HepG2 (cell line): ENCODE measurements around the gene NF2. TPM values are rescaled to one million over a fixed set of nuclear protein-coding genes. Genes with fewer than 3 reads are reported as not detected.

ENCODE experiments used
- ATF7-NPFF ChIP-seq: sonication (generic); formaldehyde crosslinking; IDR thresholded peaks from 2 replicates; pipeline ENCODE4 v1.8.1; 2023; ENCODE audit warnings: mild to moderate bottlenecking, low read depth, missing genetic modification reagents, moderate library complexity
- HHEX ChIP-seq: IDR thresholded peaks from 2 replicates; pipeline ENCODE4 v1.6.1; 2016; ENCODE audit warnings: control low read depth
- KMT2B ChIP-seq: IDR thresholded peaks from 2 replicates; pipeline ENCODE4 v1.6.1; 2016; ENCODE audit warnings: missing genetic modification reagents, missing compliant biosample characterization
- MAFF ChIP-seq: IDR thresholded peaks from 2 replicates; pipeline ENCODE4 v1.6.1; 2011; ENCODE audit warnings: low read depth, low read length, improper control_type of control experiment
- MED1 ChIP-seq: sonication (generic); formaldehyde crosslinking; IDR thresholded peaks from 2 replicates; pipeline ENCODE4 v1.4.0; 2020; ENCODE audit warnings: missing genetic modification reagents
- PCBP1 ChIP-seq: fragments of 200-400 bp; formaldehyde crosslinking; IDR thresholded peaks from 2 replicates; pipeline ENCODE4 v1.6.1; 2017; ENCODE audit warnings: mild to moderate bottlenecking, low read depth, low read length, borderline replicate concordance
- POLR2AphosphoS2 ChIP-seq: IDR thresholded peaks from 2 replicates; pipeline ENCODE4 v1.6.1; 2011; ENCODE audit warnings: low read depth, low read length, improper control_type of control experiment
- SALL1 ChIP-seq: sonication (generic); formaldehyde crosslinking; IDR thresholded peaks from 2 replicates; pipeline ENCODE4 v1.8.0; 2022; ENCODE audit warnings: mild to moderate bottlenecking, missing genetic modification reagents
- STAT5B ChIP-seq: sonication (generic); formaldehyde crosslinking; IDR thresholded peaks from 2 replicates; pipeline ENCODE4 v1.4.0; 2020; ENCODE audit warnings: missing genetic modification reagents
- TGIF2 ChIP-seq: IDR thresholded peaks from 2 replicates; pipeline ENCODE4 v1.6.1; 2016; ENCODE audit warnings: control low read depth, missing compliant biosample characterization
- ZNF256 ChIP-seq: sonication (generic); formaldehyde crosslinking; conservative IDR thresholded peaks from 2 replicates; pipeline ENCODE4 v1.4.0; 2020; ENCODE audit warnings: missing genetic modification reagents
- ZNF329 ChIP-seq: sonication (generic); formaldehyde crosslinking; IDR thresholded peaks from 2 replicates; pipeline ENCODE4 v1.9.0; 2021; ENCODE audit warnings: low read depth, mild to moderate bottlenecking, missing genetic modification reagents
- ZNF333 ChIP-seq: sonication (generic); formaldehyde crosslinking; IDR thresholded peaks from 2 replicates; pipeline ENCODE4 v1.4.0; 2020; ENCODE audit warnings: mild to moderate bottlenecking, missing genetic modification reagents, borderline replicate concordance
- ZNF335 ChIP-seq: sonication (generic); formaldehyde crosslinking; IDR thresholded peaks from 2 replicates; pipeline ENCODE4 v1.4.0; 2020; ENCODE audit warnings: missing genetic modification reagents
- ZNF614 ChIP-seq: IDR thresholded peaks from 2 replicates; pipeline ENCODE4 v1.6.1; 2018; ENCODE audit warnings: missing biosample characterization, missing genetic modification reagents, inconsistent platforms, borderline replicate concordance
- ZNF776 ChIP-seq: sonication (generic); formaldehyde crosslinking; IDR thresholded peaks from 2 replicates; pipeline ENCODE4 v1.4.0; 2020; ENCODE audit warnings: mild to moderate bottlenecking, missing genetic modification reagents
- polyA plus RNA-seq, 8 experiments: library from polyadenylated mRNA; depleted of rRNA in 3 of 8; stranded (reverse) in 7 of 8; unstranded in 1 of 8; fragments of >200 nt; fragmentation: Illumina TruSeq in 4 of 8; extraction: Trizol in 4 of 8; gene quantifications; 2 replicates each; pipeline versions ENCODE4 v1.2.1 to v1.2.3, GENCODE V29; 2011 to 2016; ENCODE audit warnings: low read depth in 4 of 8, missing spikeins in 1 of 8, mixed read lengths in 1 of 8; ENCODE audit not compliant: insufficient read depth in 1 of 8
- total RNA-seq, 5 experiments: library from RNA; depleted of rRNA; stranded (reverse); fragments of >200 nt; fragmentation: Illumina TruSeq; extraction: Trizol; gene quantifications; 2 replicates each; pipeline ENCODE4 v1.2.3, GENCODE V29; 2016; ENCODE audit warnings: low read depth in 1 of 5
- TF ChIP-seq, protein P1 (sequence below): sonication (generic); formaldehyde crosslinking; conservative IDR thresholded peaks from 2 replicates; pipeline ENCODE4 v1.8.0; 2022; ENCODE audit warnings: mild to moderate bottlenecking, moderate library complexity, missing genetic modification reagents
- TF ChIP-seq, protein P2 (sequence below): IDR thresholded peaks from 2 replicates; pipeline ENCODE4 v1.6.1; 2016
- TF ChIP-seq, protein P3 (sequence below): sonication (generic); formaldehyde crosslinking; IDR thresholded peaks from 2 replicates; pipeline ENCODE4 v1.5.0; 2020; ENCODE audit warnings: mild to moderate bottlenecking, missing genetic modification reagents
- TF ChIP-seq, protein P4 (sequence below): sonication (generic); formaldehyde crosslinking; IDR thresholded peaks from 2 replicates; pipeline ENCODE4 v1.4.0; 2020; ENCODE audit warnings: missing genetic modification reagents, borderline replicate concordance

Gene NF2
- total and polyA plus RNA-seq, 2 of the 13 experiments (the other 11 are each of a cell fraction or from before 2014, with no cell fraction given) = 9.3 to 33.3 TPM

DNA sequence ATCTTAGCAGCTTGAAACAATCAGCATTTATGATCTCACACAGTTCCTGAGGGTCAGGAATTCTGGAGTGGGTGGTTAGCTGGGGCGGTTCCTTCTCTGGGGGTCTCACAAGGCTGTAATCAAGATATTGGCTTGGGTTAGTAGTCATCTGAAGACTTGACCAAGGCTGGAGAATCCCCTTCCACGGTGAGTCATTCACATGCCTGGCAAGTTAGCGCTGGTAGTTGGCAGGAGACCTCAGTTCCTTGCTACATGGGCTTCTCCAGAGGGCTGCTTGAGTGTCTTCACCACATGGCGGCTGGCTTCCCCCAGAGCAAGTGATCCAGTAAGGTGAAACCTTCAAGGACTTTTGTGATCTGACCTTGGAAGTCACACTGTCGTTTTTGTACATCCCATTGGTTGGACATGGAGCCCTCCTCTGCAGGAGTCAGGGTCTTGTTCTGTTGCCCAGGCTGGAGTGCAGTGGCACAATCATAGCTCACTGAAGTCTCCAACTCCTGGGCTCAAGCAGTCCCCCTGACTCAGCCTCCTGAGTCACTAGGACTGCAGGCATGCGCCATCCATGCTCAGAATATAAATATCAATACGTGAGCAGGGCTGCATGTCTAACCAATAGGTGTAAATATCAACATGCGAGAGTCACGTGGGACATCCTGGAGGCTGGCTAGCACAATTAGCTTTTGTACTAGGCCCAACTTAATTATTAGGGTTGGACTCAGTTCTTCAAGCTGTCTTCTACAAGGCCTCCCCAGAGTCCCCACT, 15.3 kb upstream of the NF2 start (continued):
- TF ChIP-seq, protein P1, sequence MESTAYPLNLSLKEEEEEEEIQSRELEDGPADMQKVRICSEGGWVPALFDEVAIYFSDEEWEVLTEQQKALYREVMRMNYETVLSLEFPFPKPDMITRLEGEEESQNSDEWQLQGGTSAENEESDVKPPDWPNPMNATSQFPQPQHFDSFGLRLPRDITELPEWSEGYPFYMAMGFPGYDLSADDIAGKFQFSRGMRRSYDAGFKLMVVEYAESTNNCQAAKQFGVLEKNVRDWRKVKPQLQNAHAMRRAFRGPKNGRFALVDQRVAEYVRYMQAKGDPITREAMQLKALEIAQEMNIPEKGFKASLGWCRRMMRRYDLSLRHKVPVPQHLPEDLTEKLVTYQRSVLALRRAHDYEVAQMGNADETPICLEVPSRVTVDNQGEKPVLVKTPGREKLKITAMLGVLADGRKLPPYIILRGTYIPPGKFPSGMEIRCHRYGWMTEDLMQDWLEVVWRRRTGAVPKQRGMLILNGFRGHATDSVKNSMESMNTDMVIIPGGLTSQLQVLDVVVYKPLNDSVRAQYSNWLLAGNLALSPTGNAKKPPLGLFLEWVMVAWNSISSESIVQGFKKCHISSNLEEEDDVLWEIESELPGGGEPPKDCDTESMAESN (CRISPR knock-in tag) = no peak
- TF ChIP-seq MAFF (no peak), ZNF335 (CRISPR knock-in tag) (no peak), SALL1 (CRISPR knock-in tag) (peak; percentile 64; the same call in 1 of the 2 replicates), HHEX (CRISPR knock-in tag) (no peak), KMT2B (no peak), TGIF2 (CRISPR knock-in tag) (0 out of 2 replicates have a peak, but pooled peaks have one; percentile 35), ZNF776 (CRISPR knock-in tag) (no peak), ZNF333 (CRISPR knock-in tag) (no peak), STAT5B (no peak), POLR2AphosphoS2 (no peak), ZNF614 (no peak), ZNF329 (CRISPR knock-in tag) (no peak), PCBP1 (no peak), ATF7-NPFF (CRISPR knock-in tag) (no peak), MED1 (CRISPR knock-in tag) (no peak), ZNF256 (CRISPR knock-in tag) (no peak)
- TF ChIP-seq, protein P2, sequence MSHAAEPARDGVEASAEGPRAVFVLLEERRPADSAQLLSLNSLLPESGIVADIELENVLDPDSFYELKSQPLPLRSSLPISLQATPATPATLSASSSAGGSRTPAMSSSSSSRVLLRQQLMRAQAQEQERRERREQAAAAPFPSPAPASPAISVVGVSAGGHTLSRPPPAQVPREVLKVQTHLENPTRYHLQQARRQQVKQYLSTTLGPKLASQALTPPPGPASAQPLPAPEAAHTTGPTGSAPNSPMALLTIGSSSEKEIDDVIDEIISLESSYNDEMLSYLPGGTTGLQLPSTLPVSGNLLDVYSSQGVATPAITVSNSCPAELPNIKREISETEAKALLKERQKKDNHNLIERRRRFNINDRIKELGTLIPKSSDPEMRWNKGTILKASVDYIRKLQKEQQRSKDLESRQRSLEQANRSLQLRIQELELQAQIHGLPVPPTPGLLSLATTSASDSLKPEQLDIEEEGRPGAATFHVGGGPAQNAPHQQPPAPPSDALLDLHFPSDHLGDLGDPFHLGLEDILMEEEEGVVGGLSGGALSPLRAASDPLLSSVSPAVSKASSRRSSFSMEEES (CRISPR knock-in tag) = no peak
- TF ChIP-seq, protein P3, sequence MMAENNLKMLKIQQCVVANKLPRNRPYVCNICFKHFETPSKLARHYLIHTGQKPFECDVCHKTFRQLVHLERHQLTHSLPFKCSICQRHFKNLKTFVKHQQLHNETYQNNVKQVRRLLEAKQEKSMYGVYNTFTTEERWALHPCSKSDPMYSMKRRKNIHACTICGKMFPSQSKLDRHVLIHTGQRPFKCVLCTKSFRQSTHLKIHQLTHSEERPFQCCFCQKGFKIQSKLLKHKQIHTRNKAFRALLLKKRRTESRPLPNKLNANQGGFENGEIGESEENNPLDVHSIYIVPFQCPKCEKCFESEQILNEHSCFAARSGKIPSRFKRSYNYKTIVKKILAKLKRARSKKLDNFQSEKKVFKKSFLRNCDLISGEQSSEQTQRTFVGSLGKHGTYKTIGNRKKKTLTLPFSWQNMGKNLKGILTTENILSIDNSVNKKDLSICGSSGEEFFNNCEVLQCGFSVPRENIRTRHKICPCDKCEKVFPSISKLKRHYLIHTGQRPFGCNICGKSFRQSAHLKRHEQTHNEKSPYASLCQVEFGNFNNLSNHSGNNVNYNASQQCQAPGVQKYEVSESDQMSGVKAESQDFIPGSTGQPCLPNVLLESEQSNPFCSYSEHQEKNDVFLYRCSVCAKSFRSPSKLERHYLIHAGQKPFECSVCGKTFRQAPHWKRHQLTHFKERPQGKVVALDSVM = no peak
- TF ChIP-seq, protein P4, sequence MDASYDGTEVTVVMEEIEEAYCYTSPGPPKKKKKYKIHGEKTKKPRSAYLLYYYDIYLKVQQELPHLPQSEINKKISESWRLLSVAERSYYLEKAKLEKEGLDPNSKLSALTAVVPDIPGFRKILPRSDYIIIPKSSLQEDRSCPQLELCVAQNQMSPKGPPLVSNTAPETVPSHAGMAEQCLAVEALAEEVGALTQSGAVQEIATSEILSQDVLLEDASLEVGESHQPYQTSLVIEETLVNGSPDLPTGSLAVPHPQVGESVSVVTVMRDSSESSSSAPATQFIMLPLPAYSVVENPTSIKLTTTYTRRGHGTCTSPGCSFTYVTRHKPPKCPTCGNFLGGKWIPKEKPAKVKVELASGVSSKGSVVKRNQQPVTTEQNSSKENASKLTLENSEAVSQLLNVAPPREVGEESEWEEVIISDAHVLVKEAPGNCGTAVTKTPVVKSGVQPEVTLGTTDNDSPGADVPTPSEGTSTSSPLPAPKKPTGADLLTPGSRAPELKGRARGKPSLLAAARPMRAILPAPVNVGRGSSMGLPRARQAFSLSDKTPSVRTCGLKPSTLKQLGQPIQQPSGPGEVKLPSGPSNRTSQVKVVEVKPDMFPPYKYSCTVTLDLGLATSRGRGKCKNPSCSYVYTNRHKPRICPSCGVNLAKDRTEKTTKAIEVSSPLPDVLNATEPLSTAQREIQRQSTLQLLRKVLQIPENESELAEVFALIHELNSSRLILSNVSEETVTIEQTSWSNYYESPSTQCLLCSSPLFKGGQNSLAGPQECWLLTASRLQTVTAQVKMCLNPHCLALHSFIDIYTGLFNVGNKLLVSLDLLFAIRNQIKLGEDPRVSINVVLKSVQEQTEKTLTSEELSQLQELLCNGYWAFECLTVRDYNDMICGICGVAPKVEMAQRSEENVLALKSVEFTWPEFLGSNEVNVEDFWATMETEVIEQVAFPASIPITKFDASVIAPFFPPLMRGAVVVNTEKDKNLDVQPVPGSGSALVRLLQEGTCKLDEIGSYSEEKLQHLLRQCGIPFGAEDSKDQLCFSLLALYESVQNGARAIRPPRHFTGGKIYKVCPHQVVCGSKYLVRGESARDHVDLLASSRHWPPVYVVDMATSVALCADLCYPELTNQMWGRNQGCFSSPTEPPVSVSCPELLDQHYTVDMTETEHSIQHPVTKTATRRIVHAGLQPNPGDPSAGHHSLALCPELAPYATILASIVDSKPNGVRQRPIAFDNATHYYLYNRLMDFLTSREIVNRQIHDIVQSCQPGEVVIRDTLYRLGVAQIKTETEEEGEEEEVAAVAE = no peak
